ENCODE measurements around the gene C6orf120.

- TF ChIP-seq MAX (IDR thresholded peaks at IDR 0.05; ENCODE audit: low read depth, low read length), result no peak
- no peak for TF ChIP-seq POLR2A (IDR thresholded peaks at IDR 0.05; ENCODE audit: extremely low read depth, insufficient read length)
- TF ChIP-seq, protein P1, sequence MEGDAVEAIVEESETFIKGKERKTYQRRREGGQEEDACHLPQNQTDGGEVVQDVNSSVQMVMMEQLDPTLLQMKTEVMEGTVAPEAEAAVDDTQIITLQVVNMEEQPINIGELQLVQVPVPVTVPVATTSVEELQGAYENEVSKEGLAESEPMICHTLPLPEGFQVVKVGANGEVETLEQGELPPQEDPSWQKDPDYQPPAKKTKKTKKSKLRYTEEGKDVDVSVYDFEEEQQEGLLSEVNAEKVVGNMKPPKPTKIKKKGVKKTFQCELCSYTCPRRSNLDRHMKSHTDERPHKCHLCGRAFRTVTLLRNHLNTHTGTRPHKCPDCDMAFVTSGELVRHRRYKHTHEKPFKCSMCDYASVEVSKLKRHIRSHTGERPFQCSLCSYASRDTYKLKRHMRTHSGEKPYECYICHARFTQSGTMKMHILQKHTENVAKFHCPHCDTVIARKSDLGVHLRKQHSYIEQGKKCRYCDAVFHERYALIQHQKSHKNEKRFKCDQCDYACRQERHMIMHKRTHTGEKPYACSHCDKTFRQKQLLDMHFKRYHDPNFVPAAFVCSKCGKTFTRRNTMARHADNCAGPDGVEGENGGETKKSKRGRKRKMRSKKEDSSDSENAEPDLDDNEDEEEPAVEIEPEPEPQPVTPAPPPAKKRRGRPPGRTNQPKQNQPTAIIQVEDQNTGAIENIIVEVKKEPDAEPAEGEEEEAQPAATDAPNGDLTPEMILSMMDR (IDR thresholded peaks at IDR 0.05; ENCODE audit: low read depth, low read length), result no peak
Measured at GRCh38 chr6:169652896-169653295, 49.0 kb upstream of the C6orf120 start.
